H9 (cell line): Measurements from ENCODE around the gene SEC22C. TPM values are rescaled to one million over a fixed set of nuclear protein-coding genes. Genes with fewer than 3 reads are reported as not detected.

Experiments
- DNase-seq: peaks from one replicate; pipeline ENCODE4 v3.0.0-alpha.2; 2017
- H2AFZ ChIP-seq: one replicate; pipeline ENCODE4 v1.6.1; 2013; ENCODE audit warnings: mild to moderate bottlenecking, low read length, control low read depth, moderate library complexity
- H2AK5ac ChIP-seq: 2 replicates; pipeline ENCODE4 v1.6.1; 2013; ENCODE audit warnings: low read length, control low read depth, mixed read lengths; ENCODE audit not compliant: insufficient read length
- H2BK120ac ChIP-seq: one replicate; pipeline ENCODE4 v1.6.1; 2013; ENCODE audit warnings: low read depth, mild to moderate bottlenecking, low read length, control low read depth, inconsistent platforms; ENCODE audit not compliant: poor library complexity, severe bottlenecking
- H2BK12ac ChIP-seq: 2 replicates; pipeline ENCODE4 v1.6.1; 2013; ENCODE audit warnings: low read length, control low read depth, mixed read lengths, low read depth; ENCODE audit not compliant: insufficient read length
- H2BK15ac ChIP-seq: 2 replicates; pipeline ENCODE4 v1.6.1; 2013; ENCODE audit warnings: low read depth, low read length, control low read depth
- H2BK20ac ChIP-seq: one replicate; pipeline ENCODE4 v1.6.1; 2013; ENCODE audit warnings: low read depth, mild to moderate bottlenecking, low read length, control low read depth, inconsistent platforms; ENCODE audit not compliant: poor library complexity, severe bottlenecking
- H2BK5ac ChIP-seq: 2 replicates; pipeline ENCODE4 v1.6.1; 2013; ENCODE audit warnings: low read length, control low read depth, mixed read lengths; ENCODE audit not compliant: insufficient read length
- H3K14ac ChIP-seq: 2 replicates; pipeline ENCODE4 v1.6.1; 2013; ENCODE audit warnings: low read length, control low read depth; ENCODE audit not compliant: insufficient read depth
- H3K18ac ChIP-seq: 2 replicates; pipeline ENCODE4 v1.6.1; 2013; ENCODE audit warnings: low read depth, mild to moderate bottlenecking, mixed read lengths, low read length, control low read depth; ENCODE audit not compliant: insufficient read length
- H3K23ac ChIP-seq: 2 replicates; pipeline ENCODE4 v1.6.1; 2013; ENCODE audit warnings: low read length, control low read depth, mixed read lengths, low read depth; ENCODE audit not compliant: insufficient read length
- H3K23me2 ChIP-seq: 2 replicates; pipeline ENCODE4 v1.6.1; 2013; ENCODE audit warnings: low read depth, mild to moderate bottlenecking, mixed read lengths, low read length, control low read depth; ENCODE audit not compliant: insufficient read length, poor library complexity, severe bottlenecking
- H3K27ac ChIP-seq: 2 replicates; pipeline ENCODE4 v1.5.1; 2013; ENCODE audit warnings: low read length, control low read depth, mixed read lengths, low read depth; ENCODE audit not compliant: insufficient read length
- H3K27me3 ChIP-seq: 2 replicates; pipeline ENCODE4 v1.6.1; 2013; ENCODE audit warnings: low read length, control low read depth, inconsistent platforms; ENCODE audit not compliant: insufficient read depth
- H3K4ac ChIP-seq: 2 replicates; pipeline ENCODE4 v1.6.1; 2013; ENCODE audit warnings: low read depth, mild to moderate bottlenecking, control low read depth, inconsistent platforms, low read length, moderate library complexity
- H3K4me1 ChIP-seq: 2 replicates; pipeline ENCODE4 v1.6.1; 2013; ENCODE audit warnings: low read length, control low read depth, inconsistent platforms; ENCODE audit not compliant: insufficient read depth
- H3K4me2 ChIP-seq: 2 replicates; pipeline ENCODE4 v1.6.1; 2013; ENCODE audit warnings: low read length, control low read depth, mixed read lengths; ENCODE audit not compliant: insufficient read length, insufficient read depth
- H3K56ac ChIP-seq: 2 replicates; pipeline ENCODE4 v1.6.1; 2013; ENCODE audit warnings: low read depth, mild to moderate bottlenecking, mixed read lengths, low read length, control low read depth; ENCODE audit not compliant: insufficient read length
- H3K79me1 ChIP-seq: 2 replicates; pipeline ENCODE4 v1.6.1; 2013; ENCODE audit warnings: low read depth, mild to moderate bottlenecking, moderate library complexity, low read length, control low read depth, inconsistent platforms; ENCODE audit not compliant: insufficient read depth, poor library complexity, severe bottlenecking
- H3K79me2 ChIP-seq: 2 replicates; pipeline ENCODE4 v1.6.1; 2013; ENCODE audit warnings: low read length, control low read depth, inconsistent platforms; ENCODE audit not compliant: insufficient read depth
- H3K9ac ChIP-seq: 2 replicates; pipeline ENCODE4 v1.6.1; 2013; ENCODE audit warnings: low read length, control low read depth, mixed read lengths; ENCODE audit not compliant: insufficient read length; ENCODE audit errors: extremely low read depth
- H3K9me3 ChIP-seq: one replicate; pipeline ENCODE4 v1.6.1; 2013; ENCODE audit warnings: low read depth, low read length, inconsistent platforms; ENCODE audit not compliant: control insufficient read depth
- H3T11ph ChIP-seq: one replicate; pipeline ENCODE4 v1.6.1; 2013; ENCODE audit warnings: mild to moderate bottlenecking, low read length, control low read depth, inconsistent platforms
- H4K20me1 ChIP-seq: one replicate; pipeline ENCODE4 v1.6.1; 2013; ENCODE audit not compliant: control insufficient read depth, insufficient read length, insufficient read depth
- H4K5ac ChIP-seq: 2 replicates; pipeline ENCODE4 v1.6.1; 2013; ENCODE audit warnings: low read depth, mild to moderate bottlenecking, mixed read lengths, low read length, control low read depth; ENCODE audit not compliant: insufficient read length
- H4K8ac ChIP-seq: replicated peaks from 2 replicates; pipeline ENCODE4 v1.6.1; 2013; ENCODE audit warnings: low read length, control low read depth, mixed read lengths, low read depth; ENCODE audit not compliant: insufficient read length
- H4K91ac ChIP-seq: 2 replicates; pipeline ENCODE4 v1.6.1; 2013; ENCODE audit warnings: low read depth, mild to moderate bottlenecking, moderate library complexity, mixed read lengths, low read length, control low read depth; ENCODE audit not compliant: insufficient read length
- H3K27ac Mint-ChIP-seq, 3 experiments: 2 replicates in 2 of 3; 3 replicates in 1 of 3; pipeline ENCODE4 v1.8.0; 2020 to 2021; ENCODE audit warnings: mixed read lengths in 3 of 3, mild to moderate bottlenecking in 1 of 3, moderate library complexity in 1 of 3
- H3K27me3 Mint-ChIP-seq: 2 replicates; pipeline ENCODE4 v1.8.0; 2021; ENCODE audit warnings: low read depth, mild to moderate bottlenecking, moderate library complexity, mixed read lengths
- H3K36me3 Mint-ChIP-seq, 3 experiments: 2 replicates in 2 of 3; 3 replicates in 1 of 3; pipeline ENCODE4 v1.8.0; 2020 to 2021; ENCODE audit warnings: low read depth in 3 of 3, mixed read lengths in 3 of 3; ENCODE audit not compliant: insufficient read depth in 1 of 3
- H3K4me1 Mint-ChIP-seq, 2 experiments: 2 replicates each; pipeline ENCODE4 v1.8.0; 2020; ENCODE audit warnings: mixed read lengths in 2 of 2
- H3K4me3 Mint-ChIP-seq, 2 experiments: 2 replicates in 1 of 2; 3 replicates in 1 of 2; pipeline ENCODE4 v1.8.0; 2020 to 2021; ENCODE audit warnings: mild to moderate bottlenecking in 2 of 2, mixed read lengths in 2 of 2, moderate library complexity in 1 of 2
- H3K9me3 Mint-ChIP-seq, 2 experiments: 2 replicates in 1 of 2; 3 replicates in 1 of 2; pipeline ENCODE4 v1.8.0; 2020; ENCODE audit warnings: mild to moderate bottlenecking in 2 of 2, mixed read lengths in 2 of 2, moderate library complexity in 1 of 2
- CTCF ChIP-seq: fragments of 200-600 bp; sonication (generic); conservative IDR thresholded peaks from 3 replicates; pipeline ENCODE4 v1.8.0; 2021; ENCODE audit warnings: antibody characterized with exemption, mild to moderate bottlenecking
- WGBS: extraction: QIAGEN DNeasy Blood & Tissue Kit; methylation state at CpG from one replicate; pipeline ENCODE4 v1.1.7; 2013; ENCODE audit warnings: missing lambda C conversion rate, low lambda C conversion rate, mixed read lengths; ENCODE audit not compliant: insufficient read length; ENCODE audit errors: extremely low coverage; 5-methylcytosine and 5-hydroxymethylcytosine counted together
- total RNA-seq: library from RNA; stranded (reverse); gene quantifications from 2 replicates; pipeline ENCODE4 v1.2.1, GENCODE V29; 2021

The SEC22C gene
- total RNA-seq, 1 experiment from 2014 or later: 28.2 TPM

- Histone ChIP-seq H4K8ac (no peak overlapping the region), H3K27ac (no peak overlapping the region), H2BK20ac (no peak overlapping the region), H4K5ac (no peak overlapping the region), H3K9ac (no peak overlapping the region), H3K23ac (no peak overlapping the region), H3K4ac (no peak overlapping the region), H3T11ph (no peak overlapping the region), H3K18ac (no peak overlapping the region), H2AK5ac (no peak overlapping the region), H3K79me1 (peaks cover 9% of the 10 kb centered on the region), H3K14ac (no peak overlapping the region), H2BK12ac (no peak overlapping the region), H3K79me2 (peaks cover 22% of the 10 kb centered on the region; the same call in 1 of the 2 replicates), H2BK120ac (no peak overlapping the region), H3K4me2 (no peak overlapping the region), H2BK15ac (no peak overlapping the region), H3K27me3 (no peaks in the 10 kb centered on the region), H4K91ac (no peak overlapping the region), H4K20me1 (no peaks in the 10 kb centered on the region), H2BK5ac (no peak overlapping the region), H3K4me1 (no peaks in the 10 kb centered on the region), H3K56ac (no peak overlapping the region), H2AFZ (no peak overlapping the region), H3K9me3 (no peaks in the 10 kb centered on the region), H3K23me2 (no peaks in the 10 kb centered on the region)
- Mint-ChIP-seq H3K27ac (peak overlapping the region in 1 of 3 experiments; percentile 1; a peak in 2 of 7 replicates), H3K27me3 (no peaks in the 10 kb centered on the region), H3K36me3 (peaks cover 2 to 33% (median 24%) of the 10 kb centered on the region in 3 experiments; a peak in 6 of 7 replicates), H3K4me3 (no peak overlapping the region; a peak in 1 of 5 replicates), H3K4me1 (peaks cover 2 to 13% of the 10 kb centered on the region in 2 experiments; a peak in 2 of 4 replicates), H3K9me3 (no peaks in the 10 kb centered on the region)
- no peak for DNase-seq
- peak; percentile 67 for TF ChIP-seq CTCF
- WGBS: no CpG with 5 or more reads among the region's 2 CpGs
These were observed 31.7 kb upstream of the SEC22C start for GRCh38 chr3:42613462-42613861.
